Gastrocnemius medialis (tissue), 4 donors: ENCODE results near the gene HYDIN.

ENCODE experiments used
- POLR2A ChIP-seq, 2 donors: fragments of 450-650 bp; IDR thresholded peaks; one replicate each; pipeline ENCODE4 v1.6.1; 2017; ENCODE audit warnings: antibody characterized with exemption in 2 of 2, mild to moderate bottlenecking in 2 of 2, moderate library complexity in 2 of 2
- TF ChIP-seq, protein P1 (sequence below), 5 experiments: fragments of 450-650 bp in 3 of 5; fragments of 200-600 bp in 2 of 5; sonication (generic) in 2 of 5; IDR thresholded peaks in 4 of 5; conservative IDR thresholded peaks in 1 of 5; 1 replicate in 4 of 5; 2 replicates in 1 of 5; pipeline ENCODE4 v1.5.1; 2016 to 2019; ENCODE audit warnings: antibody characterized with exemption in 5 of 5, mild to moderate bottlenecking in 3 of 5, moderate library complexity in 3 of 5

- TF ChIP-seq, protein P1, sequence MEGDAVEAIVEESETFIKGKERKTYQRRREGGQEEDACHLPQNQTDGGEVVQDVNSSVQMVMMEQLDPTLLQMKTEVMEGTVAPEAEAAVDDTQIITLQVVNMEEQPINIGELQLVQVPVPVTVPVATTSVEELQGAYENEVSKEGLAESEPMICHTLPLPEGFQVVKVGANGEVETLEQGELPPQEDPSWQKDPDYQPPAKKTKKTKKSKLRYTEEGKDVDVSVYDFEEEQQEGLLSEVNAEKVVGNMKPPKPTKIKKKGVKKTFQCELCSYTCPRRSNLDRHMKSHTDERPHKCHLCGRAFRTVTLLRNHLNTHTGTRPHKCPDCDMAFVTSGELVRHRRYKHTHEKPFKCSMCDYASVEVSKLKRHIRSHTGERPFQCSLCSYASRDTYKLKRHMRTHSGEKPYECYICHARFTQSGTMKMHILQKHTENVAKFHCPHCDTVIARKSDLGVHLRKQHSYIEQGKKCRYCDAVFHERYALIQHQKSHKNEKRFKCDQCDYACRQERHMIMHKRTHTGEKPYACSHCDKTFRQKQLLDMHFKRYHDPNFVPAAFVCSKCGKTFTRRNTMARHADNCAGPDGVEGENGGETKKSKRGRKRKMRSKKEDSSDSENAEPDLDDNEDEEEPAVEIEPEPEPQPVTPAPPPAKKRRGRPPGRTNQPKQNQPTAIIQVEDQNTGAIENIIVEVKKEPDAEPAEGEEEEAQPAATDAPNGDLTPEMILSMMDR (IDR thresholded peaks at IDR 0.05 in 4 of 5, conservative IDR thresholded peaks at IDR 0.05 in 1 of 5) = no peak
- TF ChIP-seq POLR2A (IDR thresholded peaks at IDR 0.05) = no peak
These were observed 462.3 kb downstream of the HYDIN start for GRCh38 chr16:70768203-70768580.
